HEK293 (cell line): Measurements from ENCODE around the gene CMTR2.

ENCODE experiments used
- CTCF ChIA-PET: fragments of 350-600 bp; formaldehyde crosslinking; extraction: SDS; loops from one replicate; lab custom pipeline; 2021; ENCODE audit warnings: antibody characterized with exemption; lab: Yijun Ruan, JAX
- POLR2A ChIA-PET: fragments of 300-600 bp; formaldehyde crosslinking; extraction: SDS; loops from one replicate; lab custom pipeline; 2020; ENCODE audit warnings: antibody characterized with exemption, inconsistent platforms; lab: Yijun Ruan, JAX
- H3K27ac ChIP-seq: fragments of 200-500 bp; sonication (Bioruptor generic); 2 replicates; pipeline ENCODE4 v1.5.1; 2014; ENCODE audit warnings: low read depth, low read length, control low read depth, inconsistent platforms; ENCODE audit errors: extremely low read depth
- H3K36me3 ChIP-seq, 2 experiments: fragments of 200-500 bp in 1 of 2; sonication (Bioruptor generic) in 1 of 2; 1 replicate in 1 of 2; 2 replicates in 1 of 2; pipeline ENCODE4 v1.5.1; 2014 to 2017; ENCODE audit warnings: inconsistent platforms in 2 of 2, low read length in 2 of 2; ENCODE audit not compliant: control insufficient read depth in 2 of 2, insufficient read depth in 1 of 2
- H3K4me1 ChIP-seq: fragments of 200-500 bp; sonication (Bioruptor generic); 2 replicates; pipeline ENCODE4 v1.5.1; 2014; ENCODE audit warnings: mild to moderate bottlenecking, low read length, inconsistent platforms; ENCODE audit not compliant: control insufficient read depth, insufficient read depth
- H3K4me3 ChIP-seq: 2 replicates; pipeline ENCODE4 v1.5.1; 2011; ENCODE audit warnings: low read depth, mild to moderate bottlenecking, control low read depth, low read length, moderate library complexity
- H3K9me3 ChIP-seq: fragments of 200-500 bp; sonication (Bioruptor generic); 2 replicates; pipeline ENCODE4 v1.5.1; 2014; ENCODE audit warnings: low read depth, low read length, inconsistent platforms; ENCODE audit not compliant: control insufficient read depth, insufficient read depth
- BCL11A ChIP-seq: fragments of 450-650 bp; formaldehyde crosslinking; IDR thresholded peaks from 2 replicates; pipeline ENCODE4 v1.5.1; 2016; ENCODE audit warnings: low read depth, missing biosample characterization, missing genetic modification characterization
- EGR2 ChIP-seq: fragments of 450-650 bp; formaldehyde crosslinking; IDR thresholded peaks from 2 replicates; pipeline ENCODE4 v1.5.1; 2016; ENCODE audit warnings: low read depth, missing biosample characterization, missing genetic modification characterization
- GLI4 ChIP-seq: fragments of 450-650 bp; formaldehyde crosslinking; IDR thresholded peaks from 2 replicates; pipeline ENCODE4 v1.5.1; 2016; ENCODE audit warnings: missing biosample characterization, missing genetic modification characterization
- MYNN ChIP-seq: fragments of 450-650 bp; formaldehyde crosslinking; IDR thresholded peaks from 2 replicates; pipeline ENCODE4 v1.5.1; 2016; ENCODE audit warnings: missing biosample characterization, missing genetic modification characterization, borderline replicate concordance
- PRDM10 ChIP-seq: fragments of 450-650 bp; formaldehyde crosslinking; IDR thresholded peaks from 2 replicates; pipeline ENCODE4 v1.5.1; 2016; ENCODE audit warnings: missing biosample characterization, missing genetic modification characterization
- PRDM4 ChIP-seq: fragments of 450-650 bp; formaldehyde crosslinking; IDR thresholded peaks from 2 replicates; pipeline ENCODE4 v1.5.1; 2017; ENCODE audit warnings: missing biosample characterization, missing genetic modification characterization
- SALL2 ChIP-seq: fragments of 450-650 bp; formaldehyde crosslinking; IDR thresholded peaks from 2 replicates; pipeline ENCODE4 v1.5.0; 2017; ENCODE audit warnings: missing biosample characterization, mild to moderate bottlenecking, missing genetic modification characterization, borderline replicate concordance
- YY1 ChIP-seq: fragments of 450-650 bp; formaldehyde crosslinking; IDR thresholded peaks from 2 replicates; pipeline ENCODE4 v1.5.1; 2018; ENCODE audit warnings: missing biosample characterization, missing genetic modification characterization
- ZBTB48 ChIP-seq: fragments of 450-650 bp; formaldehyde crosslinking; IDR thresholded peaks from 2 replicates; pipeline ENCODE4 v1.5.1; 2016; ENCODE audit warnings: missing biosample characterization, missing genetic modification characterization
- ZIC2 ChIP-seq: fragments of 450-650 bp; formaldehyde crosslinking; IDR thresholded peaks from 2 replicates; pipeline ENCODE4 v1.5.1; 2016; ENCODE audit warnings: missing biosample characterization, missing genetic modification characterization
- ZNF112 ChIP-seq: fragments of 450-650 bp; formaldehyde crosslinking; IDR thresholded peaks from 2 replicates; pipeline ENCODE4 v1.5.0; 2017; ENCODE audit warnings: missing biosample characterization, missing genetic modification characterization
- ZNF157 ChIP-seq: fragments of 450-650 bp; formaldehyde crosslinking; IDR thresholded peaks from 2 replicates; pipeline ENCODE4 v1.5.1; 2016; ENCODE audit warnings: missing biosample characterization, missing genetic modification characterization
- ZNF239 ChIP-seq: fragments of 450-650 bp; formaldehyde crosslinking; IDR thresholded peaks from 2 replicates; pipeline ENCODE4 v1.5.1; 2016; ENCODE audit warnings: missing biosample characterization, missing genetic modification characterization
- ZNF280D ChIP-seq: fragments of 450-650 bp; formaldehyde crosslinking; IDR thresholded peaks from 2 replicates; pipeline ENCODE4 v1.5.1; 2016; ENCODE audit warnings: missing biosample characterization, missing genetic modification characterization
- ZNF324 ChIP-seq: fragments of 450-650 bp; formaldehyde crosslinking; IDR thresholded peaks from 2 replicates; pipeline ENCODE4 v1.5.1; 2016; ENCODE audit warnings: missing biosample characterization, missing genetic modification characterization
- ZNF335 ChIP-seq: fragments of 450-650 bp; formaldehyde crosslinking; conservative IDR thresholded peaks from 2 replicates; pipeline ENCODE4 v1.5.1; 2016; ENCODE audit warnings: missing biosample characterization, missing genetic modification characterization
- ZNF423 ChIP-seq: fragments of 450-650 bp; formaldehyde crosslinking; IDR thresholded peaks from 2 replicates; pipeline ENCODE4 v1.5.1; 2016; ENCODE audit warnings: missing biosample characterization, missing genetic modification characterization
- ZNF426 ChIP-seq: fragments of 450-650 bp; formaldehyde crosslinking; IDR thresholded peaks from 2 replicates; pipeline ENCODE4 v1.5.1; 2017; ENCODE audit warnings: missing biosample characterization, missing genetic modification characterization, mild to moderate bottlenecking, inconsistent platforms, moderate library complexity
- ZNF549 ChIP-seq: fragments of 450-650 bp; IDR thresholded peaks from 2 replicates; pipeline ENCODE4 v1.5.1; 2018; ENCODE audit warnings: missing biosample characterization, missing genetic modification characterization, mild to moderate bottlenecking, inconsistent platforms, moderate library complexity
- ZNF660 ChIP-seq: fragments of 450-650 bp; IDR thresholded peaks from 2 replicates; pipeline ENCODE4 v1.5.1; 2018; ENCODE audit warnings: missing biosample characterization, mild to moderate bottlenecking, missing genetic modification characterization
- ZNF704 ChIP-seq: fragments of 450-650 bp; formaldehyde crosslinking; IDR thresholded peaks from 2 replicates; pipeline ENCODE4 v1.5.1; 2016; ENCODE audit warnings: missing biosample characterization, missing genetic modification characterization
- ZNF792 ChIP-seq: fragments of 450-650 bp; formaldehyde crosslinking; IDR thresholded peaks from 2 replicates; pipeline ENCODE4 v1.5.1; 2016; ENCODE audit warnings: missing biosample characterization, missing genetic modification characterization
- ZSCAN30 ChIP-seq: fragments of 450-650 bp; IDR thresholded peaks from 2 replicates; pipeline ENCODE4 v1.5.1; 2018; ENCODE audit warnings: missing biosample characterization, mild to moderate bottlenecking, missing genetic modification characterization, moderate library complexity

Gene CMTR2

GRCh38 chr16:71282943-71283342 is 6.3 kb downstream of the CMTR2 start:
- H3K27ac ChIP-seq = no peak overlapping the region
- peaks cover 10 to 43% of the 10 kb centered on the region in 2 experiments for H3K36me3 ChIP-seq
- TF ChIP-seq EGR2 (tag by site-specific recombination) (no peak), ZNF792 (tag by site-specific recombination) (no peak), GLI4 (tag by site-specific recombination) (no peak), ZIC2 (tag by site-specific recombination) (no peak), PRDM4 (no peak), ZNF280D (tag by site-specific recombination) (no peak), BCL11A (no peak), ZSCAN30 (no peak)
- TF ChIP-seq, all 188 proteins: peak for 0
- Histone ChIP-seq H3K9me3 (no peaks in the 10 kb centered on the region), H3K4me3 (no peak overlapping the region), H3K4me1 (peaks cover 1% of the 10 kb centered on the region; the same call in 1 of the 2 replicates)
- ChIA-PET POLR2A (no interaction called here), CTCF (no interaction called here)

GRCh38 chr16:71276589-71277334 is 12.4 kb downstream of the CMTR2 start:
- H3K4me3 ChIP-seq = no peak overlapping the region
- no peak for TF ChIP-seq ZNF112 (tag by site-specific recombination)
- no peak for TF ChIP-seq ZNF239 (tag by site-specific recombination)
- no peak for TF ChIP-seq YY1
- TF ChIP-seq ZNF423 = no peak
- TF ChIP-seq ZBTB48 = no peak
- TF ChIP-seq MYNN (tag by site-specific recombination) = no peak
- TF ChIP-seq PRDM10 (tag by site-specific recombination) = no peak
- no peak for TF ChIP-seq ZNF704 (tag by site-specific recombination)
- no peak for TF ChIP-seq ZNF549 (tag by site-specific recombination)
- TF ChIP-seq ZNF157 (tag by site-specific recombination) = no peak
- TF ChIP-seq SALL2 = no peak
- no peak for TF ChIP-seq ZNF426
- TF ChIP-seq ZNF324 (tag by site-specific recombination) = no peak
- no peak for TF ChIP-seq ZNF335 (tag by site-specific recombination)
- TF ChIP-seq ZNF660 (tag by site-specific recombination) = no peak
- ChIA-PET POLR2A (no interaction called here), CTCF (no interaction called here)
- no peak overlapping the region for H3K27ac ChIP-seq
- H3K36me3 ChIP-seq = no peaks in the 10 kb centered on the region
- H3K9me3 ChIP-seq = no peaks in the 10 kb centered on the region
- H3K4me1 ChIP-seq = no peaks in the 10 kb centered on the region
